GM18907 (cell line): ENCODE measurements around the gene ANKH.
"Not testable (repeated sequence)": the region's sequence is repeated elsewhere in the genome, so short reads cannot be mapped to it uniquely, and the experiment has no call there.

Experiments
- ATAC-seq: cut with Tn5 transposase; IDR thresholded peaks from one replicate; pipeline ENCODE4 v1.9.1; 2021; ENCODE audit warnings: mild to moderate bottlenecking, moderate library complexity; ENCODE audit not compliant: unreplicated experiment

The ANKH gene

GRCh38 chr5:14797385-14797784 lies 74.2 kb downstream of the ANKH start:
- not testable (repeated sequence) for ATAC-seq

- no peak for ATAC-seq
Measured at GRCh38 chr5:14794583-14795230, 76.9 kb downstream of the ANKH start.

- ATAC-seq, result no peak
Measured at GRCh38 chr5:14793851-14794250, 77.7 kb downstream of the ANKH start.

GRCh38 chr5:14790911-14791310 lies 80.7 kb downstream of the ANKH start:
- ATAC-seq, result no peak

GRCh38 chr5:14790220-14790619 lies 81.4 kb downstream of the ANKH start:
- no peak for ATAC-seq

GRCh38 chr5:14787801-14788579 lies 83.6 kb downstream of the ANKH start:
- ATAC-seq, result no peak

GRCh38 chr5:14783691-14784090 lies 87.9 kb downstream of the ANKH start:
- peak; percentile 83 for ATAC-seq

GRCh38 chr5:14782591-14782990 lies 89.0 kb downstream of the ANKH start:
- ATAC-seq, result no peak

GRCh38 chr5:14781106-14781505 lies 90.5 kb downstream of the ANKH start:
- ATAC-seq, result no peak

- no peak for ATAC-seq
Measured at GRCh38 chr5:14779975-14780374, 91.6 kb downstream of the ANKH start.

GRCh38 chr5:14778792-14779070 lies 92.8 kb downstream of the ANKH start:
- no peak for ATAC-seq

- ATAC-seq, result no peak
Measured at GRCh38 chr5:14777932-14778791, 93.4 kb downstream of the ANKH start.

- ATAC-seq, result no peak
Measured at GRCh38 chr5:14777187-14777586, 94.4 kb downstream of the ANKH start.

- no peak for ATAC-seq
Measured at GRCh38 chr5:14776602-14777001, 95.0 kb downstream of the ANKH start.

GRCh38 chr5:14775857-14776256 lies 95.7 kb downstream of the ANKH start:
- ATAC-seq, result no peak

- ATAC-seq, result no peak
Measured at GRCh38 chr5:14773588-14773987, 98.0 kb downstream of the ANKH start.

- no peak for ATAC-seq
Measured at GRCh38 chr5:14771972-14772371, 99.6 kb downstream of the ANKH start.

GRCh38 chr5:14771189-14771588 lies 100.4 kb downstream of the ANKH start:
- ATAC-seq, result no peak

GRCh38 chr5:14768508-14769365 lies 102.8 kb downstream of the ANKH start:
- no peak for ATAC-seq

- ATAC-seq, result peak; percentile 86
Measured at GRCh38 chr5:14767735-14768507, 103.7 kb downstream of the ANKH start.
